ENCODE results near the gene HNRNPL.

Gene HNRNPL

GRCh38 chr19:38841787-38842438 is 7.9 kb downstream of the HNRNPL start:
- TF ChIP-seq GATA2 (IDR thresholded peaks at IDR 0.05; ENCODE audit: low read depth, low read length) = no peak
- TF ChIP-seq GATA3 (IDR thresholded peaks at IDR 0.05; ENCODE audit: low read depth, low read length) = no peak

- TF ChIP-seq GATA3 (IDR thresholded peaks at IDR 0.05; ENCODE audit: low read depth, low read length) = no peak
These were observed 8.5 kb downstream of the HNRNPL start for GRCh38 chr19:38841180-38841766.

GRCh38 chr19:38840583-38840968 is 9.2 kb downstream of the HNRNPL start:
- no peak for TF ChIP-seq GATA2 (IDR thresholded peaks at IDR 0.05; ENCODE audit: low read depth, low read length)
- no peak for TF ChIP-seq GATA3 (IDR thresholded peaks at IDR 0.05; ENCODE audit: low read depth, low read length)

DNA sequence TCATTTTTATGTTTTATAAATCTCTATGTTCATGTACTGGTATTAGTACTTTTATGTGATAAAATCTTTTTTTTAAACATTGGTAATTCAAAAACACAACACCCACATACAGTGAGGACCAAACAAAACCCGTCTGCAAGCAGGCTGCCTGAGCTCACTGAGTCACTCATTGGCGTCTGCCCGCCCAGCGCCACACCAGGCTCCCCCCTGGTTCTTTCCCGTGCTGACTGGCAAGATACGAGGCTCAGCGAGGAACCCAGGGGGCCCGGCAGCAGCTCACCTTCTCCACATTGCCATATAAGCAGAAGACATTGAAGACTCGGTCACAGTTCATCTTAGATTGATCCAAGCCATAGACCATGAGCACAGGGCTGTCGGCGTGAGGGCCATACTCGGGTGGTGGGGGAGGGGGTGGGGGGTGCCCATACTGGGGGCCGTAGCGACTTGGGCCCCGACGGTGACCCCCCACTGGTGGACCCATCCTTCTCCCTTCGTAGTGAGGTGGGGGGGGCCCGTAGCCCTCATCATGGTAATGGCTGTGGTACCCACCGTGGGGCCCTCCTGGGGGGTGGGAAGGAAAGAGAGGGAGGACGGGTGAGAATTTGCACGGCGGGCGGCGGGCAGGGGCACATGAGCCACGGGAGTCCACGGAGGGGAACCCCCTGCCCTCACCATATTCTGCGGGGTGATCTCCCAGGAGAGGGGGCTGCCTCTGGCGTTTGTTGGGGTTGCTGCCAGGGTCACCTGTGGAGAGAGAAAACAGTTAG is 9.8 kb downstream of the HNRNPL start:
- TF ChIP-seq GATA2 (IDR thresholded peaks at IDR 0.05; ENCODE audit: low read depth, low read length) = no peak
- no peak for TF ChIP-seq GATA3 (IDR thresholded peaks at IDR 0.05; ENCODE audit: low read depth, low read length)

DNA sequence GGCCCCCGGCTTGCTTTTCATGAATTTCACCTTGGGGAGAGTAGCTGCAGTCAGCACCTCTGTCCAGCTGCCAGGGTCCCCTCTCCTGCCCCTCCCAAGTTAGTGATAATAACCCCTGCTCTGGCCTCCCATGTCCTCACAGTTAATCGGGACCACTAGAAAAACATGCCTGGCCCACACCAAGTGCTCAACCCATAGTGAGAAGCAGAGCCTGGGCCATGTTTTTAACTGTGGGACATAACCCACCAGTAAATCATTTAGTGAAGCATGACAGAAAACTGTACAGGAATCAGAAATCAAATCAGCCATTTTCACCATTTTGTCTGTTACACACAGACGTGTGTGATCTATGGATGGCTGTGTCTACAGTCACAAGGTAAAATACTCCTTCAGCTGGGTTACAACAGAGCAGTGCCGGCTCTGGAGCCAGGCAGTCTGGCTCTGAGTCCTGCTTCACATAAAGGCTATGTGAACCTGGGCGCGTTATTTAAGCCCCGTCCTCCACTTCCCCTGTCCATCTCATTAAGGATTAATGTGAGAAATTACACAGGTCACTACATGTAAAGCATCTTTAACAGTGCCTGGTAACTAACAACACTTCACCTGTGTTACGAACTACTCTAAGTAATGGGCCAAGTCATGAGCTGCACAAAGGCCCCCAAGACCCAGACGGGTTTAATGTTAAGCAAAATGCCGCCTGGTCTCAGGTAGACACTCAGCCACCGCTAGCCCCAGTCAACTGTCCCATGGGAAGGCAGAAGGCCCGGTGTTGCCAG is 10.6 kb downstream of the HNRNPL start:
- TF ChIP-seq GATA2 (IDR thresholded peaks at IDR 0.05; ENCODE audit: low read depth, low read length) (no peak), GATA3 (IDR thresholded peaks at IDR 0.05; ENCODE audit: low read depth, low read length) (no peak)

GRCh38 chr19:38838208-38838985 is 11.4 kb downstream of the HNRNPL start:
- TF ChIP-seq GATA2 (IDR thresholded peaks at IDR 0.05; ENCODE audit: low read depth, low read length) (no peak), GATA3 (IDR thresholded peaks at IDR 0.05; ENCODE audit: low read depth, low read length) (no peak)

- TF ChIP-seq GATA3 (IDR thresholded peaks at IDR 0.05; ENCODE audit: low read depth, low read length) = no peak
- TF ChIP-seq GATA2 (IDR thresholded peaks at IDR 0.05; ENCODE audit: low read depth, low read length) = no peak
These were observed 12.1 kb downstream of the HNRNPL start for GRCh38 chr19:38837656-38838121.

DNA sequence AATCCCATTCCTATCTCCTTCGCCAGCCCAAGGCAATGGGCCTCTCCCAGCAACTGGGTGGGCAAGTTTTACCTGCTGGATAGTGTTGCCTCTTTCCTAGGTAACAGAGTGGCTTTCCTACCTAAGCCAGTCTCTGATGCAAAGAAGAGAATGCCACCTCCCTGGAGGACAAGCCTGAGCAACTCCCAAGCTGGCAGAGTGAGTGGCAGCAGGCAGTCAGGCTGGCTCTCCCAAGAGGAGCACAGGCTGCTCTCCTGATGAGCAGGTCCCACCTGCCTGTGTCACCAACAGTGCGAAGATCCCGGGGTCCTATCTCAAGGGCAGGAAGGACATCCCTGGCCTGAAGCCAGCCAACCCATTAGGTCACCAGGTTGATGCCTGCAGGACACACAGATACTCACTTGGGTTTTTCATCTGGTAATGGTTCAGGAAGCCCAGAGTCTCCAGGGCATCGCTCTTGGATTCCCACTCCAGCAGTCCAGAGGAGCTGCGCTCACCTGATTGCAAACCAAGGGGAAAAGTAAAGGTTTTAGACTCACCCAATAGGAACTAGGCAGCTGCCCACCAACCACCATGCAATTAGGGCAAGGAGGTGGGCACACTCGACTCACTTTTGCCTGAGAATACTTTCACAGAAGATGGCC is 12.7 kb downstream of the HNRNPL start:
- TF ChIP-seq GATA3 (IDR thresholded peaks at IDR 0.05; ENCODE audit: low read depth, low read length) = no peak
- no peak for TF ChIP-seq GATA2 (IDR thresholded peaks at IDR 0.05; ENCODE audit: low read depth, low read length)

- no peak for TF ChIP-seq GATA2 (IDR thresholded peaks at IDR 0.05; ENCODE audit: low read depth, low read length)
- TF ChIP-seq GATA3 (IDR thresholded peaks at IDR 0.05; ENCODE audit: low read depth, low read length) = no peak
These were observed 13.4 kb downstream of the HNRNPL start for GRCh38 chr19:38836159-38836982.

GRCh38 chr19:38834590-38834989 is 15.2 kb downstream of the HNRNPL start:
- TF ChIP-seq GATA3 (IDR thresholded peaks at IDR 0.05; ENCODE audit: low read depth, low read length) = no peak
- TF ChIP-seq GATA2 (IDR thresholded peaks at IDR 0.05; ENCODE audit: low read depth, low read length) = no peak

GRCh38 chr19:38834104-38834490 is 15.7 kb downstream of the HNRNPL start:
- TF ChIP-seq GATA2 (IDR thresholded peaks at IDR 0.05; ENCODE audit: low read depth, low read length) = no peak
- TF ChIP-seq GATA3 (IDR thresholded peaks at IDR 0.05; ENCODE audit: low read depth, low read length) = no peak

GRCh38 chr19:38833092-38833425 is 16.7 kb downstream of the HNRNPL start:
- TF ChIP-seq GATA3 (IDR thresholded peaks at IDR 0.05; ENCODE audit: low read depth, low read length) = no peak
